Measurements from ENCODE around the gene DHRSX.

GRCh38 chrX:2457289-2458133 lies 43.3 kb downstream of the DHRSX start:
- TF ChIP-seq, protein P1, sequence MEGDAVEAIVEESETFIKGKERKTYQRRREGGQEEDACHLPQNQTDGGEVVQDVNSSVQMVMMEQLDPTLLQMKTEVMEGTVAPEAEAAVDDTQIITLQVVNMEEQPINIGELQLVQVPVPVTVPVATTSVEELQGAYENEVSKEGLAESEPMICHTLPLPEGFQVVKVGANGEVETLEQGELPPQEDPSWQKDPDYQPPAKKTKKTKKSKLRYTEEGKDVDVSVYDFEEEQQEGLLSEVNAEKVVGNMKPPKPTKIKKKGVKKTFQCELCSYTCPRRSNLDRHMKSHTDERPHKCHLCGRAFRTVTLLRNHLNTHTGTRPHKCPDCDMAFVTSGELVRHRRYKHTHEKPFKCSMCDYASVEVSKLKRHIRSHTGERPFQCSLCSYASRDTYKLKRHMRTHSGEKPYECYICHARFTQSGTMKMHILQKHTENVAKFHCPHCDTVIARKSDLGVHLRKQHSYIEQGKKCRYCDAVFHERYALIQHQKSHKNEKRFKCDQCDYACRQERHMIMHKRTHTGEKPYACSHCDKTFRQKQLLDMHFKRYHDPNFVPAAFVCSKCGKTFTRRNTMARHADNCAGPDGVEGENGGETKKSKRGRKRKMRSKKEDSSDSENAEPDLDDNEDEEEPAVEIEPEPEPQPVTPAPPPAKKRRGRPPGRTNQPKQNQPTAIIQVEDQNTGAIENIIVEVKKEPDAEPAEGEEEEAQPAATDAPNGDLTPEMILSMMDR (IDR thresholded peaks at IDR 0.05) = no peak
- no peak for TF ChIP-seq POLR2A (IDR thresholded peaks at IDR 0.05)
